ENCODE data around the gene EREG.
"Not testable (repeated sequence)": the region's sequence is repeated elsewhere in the genome, so short reads cannot be mapped to it uniquely, and the experiment has no call there.

The EREG gene, protein sequence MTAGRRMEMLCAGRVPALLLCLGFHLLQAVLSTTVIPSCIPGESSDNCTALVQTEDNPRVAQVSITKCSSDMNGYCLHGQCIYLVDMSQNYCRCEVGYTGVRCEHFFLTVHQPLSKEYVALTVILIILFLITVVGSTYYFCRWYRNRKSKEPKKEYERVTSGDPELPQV

DNA sequence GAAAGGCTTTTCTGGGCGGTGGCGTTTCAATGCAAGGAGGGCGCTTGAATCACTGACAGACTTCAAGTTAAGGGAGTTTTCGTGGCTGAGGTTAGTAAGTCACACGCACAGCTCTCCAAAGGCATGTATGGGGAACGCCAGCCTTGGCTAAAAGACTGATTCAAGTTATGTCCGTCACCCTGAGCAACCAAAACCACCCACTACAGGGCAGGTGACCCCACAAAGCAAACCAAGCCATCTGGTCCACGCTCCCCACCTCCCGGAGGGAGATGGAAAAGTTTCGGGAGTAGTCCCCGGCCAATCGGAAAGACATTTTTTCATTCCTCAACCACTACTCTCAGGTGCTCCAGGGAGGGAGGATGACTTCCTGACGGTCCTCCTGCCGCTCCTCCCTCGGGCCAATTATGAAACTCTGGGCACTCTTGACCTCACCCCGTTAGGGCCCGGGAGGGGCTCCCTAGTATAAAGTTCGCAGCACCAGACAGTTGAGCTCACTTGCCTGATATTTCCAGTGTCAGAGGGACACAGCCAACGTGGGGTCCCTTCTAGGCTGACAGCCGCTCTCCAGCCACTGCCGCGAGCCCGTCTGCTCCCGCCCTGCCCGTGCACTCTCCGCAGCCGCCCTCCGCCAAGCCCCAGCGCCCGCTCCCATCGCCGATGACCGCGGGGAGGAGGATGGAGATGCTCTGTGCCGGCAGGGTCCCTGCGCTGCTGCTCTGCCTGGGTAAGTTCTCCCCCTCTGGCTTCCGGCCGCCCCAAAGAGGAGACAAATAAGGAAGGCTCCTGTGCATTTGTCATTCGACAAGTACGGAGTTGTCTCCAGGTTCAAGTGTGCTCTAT, at the start of gene EREG:
Gene EREG, plus strand, starts transcription at position 494 of the 840 bp plus-strand sequence. Its CDS starts 164 bp downstream, at position 658.
- DNase-seq (ENCODE audit: low read depth), result no peak

DNA sequence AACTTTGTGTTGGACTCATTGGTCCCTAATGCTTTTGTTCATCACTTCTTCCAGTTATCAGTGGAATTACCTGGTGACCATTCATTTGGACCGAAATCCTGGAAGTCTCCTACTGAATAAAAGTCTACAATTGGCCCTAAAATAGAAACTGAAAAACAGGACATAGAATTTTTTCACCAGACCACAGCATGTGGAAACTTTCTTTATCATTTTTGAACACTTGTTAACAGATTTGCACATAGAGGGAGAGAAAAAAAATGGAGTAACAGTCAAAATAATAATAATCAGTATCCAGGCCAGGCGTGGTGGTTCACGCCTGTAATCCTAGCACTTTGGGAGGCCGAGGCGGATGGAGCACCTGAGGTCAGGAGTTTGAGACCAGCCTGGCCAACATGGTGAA, 49.6 kb upstream of the EREG start:
- DNase-seq (ENCODE audit: low read depth), result no peak

DNA sequence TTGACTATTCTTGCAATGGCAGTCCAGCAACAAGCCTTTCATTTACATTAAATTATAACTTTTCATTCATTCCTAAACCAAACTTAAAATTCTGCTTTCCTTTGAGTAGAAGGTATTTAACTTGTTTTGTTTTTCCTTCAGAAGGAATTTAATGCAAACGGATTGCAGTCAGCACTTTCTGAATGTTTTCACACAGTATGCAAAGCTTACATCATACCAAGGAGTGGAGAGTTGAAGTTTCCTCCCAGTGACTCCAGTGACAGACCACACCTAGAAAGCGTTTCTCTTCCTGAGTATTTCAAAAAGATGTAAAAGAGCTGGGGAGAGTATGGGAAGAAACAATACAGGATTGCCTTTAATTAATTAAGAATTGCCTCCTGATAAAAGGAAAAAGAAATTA, 48.5 kb upstream of the EREG start:
- no peak for DNase-seq (ENCODE audit: low read depth)

DNA sequence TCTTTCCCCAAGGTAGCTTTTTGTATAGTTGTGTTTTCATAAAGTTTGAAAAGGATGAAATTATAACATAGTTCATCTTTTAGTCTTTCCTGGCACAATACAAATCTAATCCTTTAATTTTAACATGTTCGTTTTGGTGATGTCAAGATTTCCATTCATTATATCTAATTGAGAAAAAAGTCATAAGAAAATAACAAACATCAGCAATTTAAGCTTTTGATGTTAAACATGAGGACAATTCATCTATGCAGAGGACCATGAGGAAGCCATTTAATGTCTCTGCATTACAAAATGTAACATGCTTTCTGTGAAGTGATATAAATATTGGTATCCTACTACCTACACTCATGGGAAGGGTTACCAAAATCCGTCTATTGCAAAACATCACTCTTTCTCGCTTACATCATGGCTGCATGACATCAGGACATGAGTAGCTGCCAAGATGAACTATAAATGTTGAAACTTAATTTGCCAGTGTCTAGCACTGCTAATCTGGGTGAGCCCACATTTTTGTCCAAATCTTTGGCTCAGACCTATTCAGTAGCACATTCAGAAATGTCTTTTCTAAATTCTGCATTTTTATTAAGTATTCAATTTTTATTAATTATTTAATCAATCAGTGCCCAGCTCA, 47.2 kb upstream of the EREG start:
- no peak for DNase-seq (ENCODE audit: low read depth)

DNA sequence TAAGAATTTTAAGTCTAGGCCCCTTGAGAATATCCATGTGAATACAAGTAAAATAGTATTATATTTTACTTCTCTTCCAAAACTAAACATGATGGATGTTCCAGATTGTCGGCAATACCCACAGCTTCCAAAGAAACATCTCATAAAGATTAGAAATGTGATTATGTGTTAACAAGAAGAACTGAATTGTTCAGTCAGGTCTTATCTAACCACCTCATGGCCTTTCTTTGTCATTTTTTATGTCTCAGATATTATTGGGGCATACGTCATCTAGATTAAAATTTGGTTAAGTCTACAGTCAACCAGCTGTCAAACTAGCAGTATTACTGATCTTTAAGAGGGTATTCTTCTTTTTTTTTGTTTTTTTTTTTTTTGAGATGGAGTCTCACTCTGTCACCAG, 46.7 kb upstream of the EREG start:
- no peak for DNase-seq (ENCODE audit: low read depth)

DNA sequence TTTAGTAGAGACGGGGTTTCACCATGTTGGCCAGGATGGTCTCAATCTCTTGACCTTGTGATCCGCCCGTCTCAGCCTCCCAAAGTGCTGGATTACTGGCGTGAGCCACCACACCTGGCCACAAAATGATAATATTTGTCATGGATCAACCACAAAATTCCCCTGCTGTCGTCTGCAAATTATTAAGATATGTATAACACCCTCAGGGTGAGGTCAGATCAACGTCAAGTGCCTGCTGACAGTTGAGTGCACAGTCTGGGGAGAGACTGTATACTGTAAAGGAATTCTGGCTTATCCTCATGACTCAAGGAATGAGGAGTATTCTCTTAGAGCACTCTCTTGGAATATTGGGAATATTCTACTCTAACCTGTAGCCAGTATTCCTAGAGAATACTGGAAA, 45.5 kb upstream of the EREG start:
- no peak for DNase-seq (ENCODE audit: low read depth)

DNA sequence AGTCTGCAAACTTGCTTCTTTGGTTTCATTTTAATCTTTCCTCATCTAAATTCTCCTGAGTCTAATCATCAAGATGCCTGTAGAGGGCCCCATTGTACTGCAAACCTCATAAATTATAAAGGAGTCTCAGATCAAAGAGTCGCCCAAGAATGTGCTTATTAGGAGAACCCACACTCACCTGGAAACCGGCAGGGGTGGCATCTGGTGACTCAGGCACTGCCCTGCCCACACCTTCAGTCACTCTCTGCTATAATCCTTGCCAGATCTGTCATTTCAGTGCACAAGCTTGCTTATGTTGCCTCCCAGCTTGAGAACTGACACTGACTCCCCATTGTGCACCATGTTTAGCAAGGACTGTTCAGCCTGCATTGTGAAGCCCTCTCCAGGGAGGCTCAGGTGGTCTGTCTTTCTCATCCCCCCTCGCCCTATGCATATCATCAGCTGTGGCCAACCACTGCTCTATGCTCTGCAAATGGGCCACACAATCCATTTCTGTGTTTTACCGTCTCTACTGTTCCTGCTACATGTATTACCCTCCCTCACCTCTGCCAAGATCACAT, 44.3 kb upstream of the EREG start:
- DNase-seq (ENCODE audit: low read depth), result no peak

DNA sequence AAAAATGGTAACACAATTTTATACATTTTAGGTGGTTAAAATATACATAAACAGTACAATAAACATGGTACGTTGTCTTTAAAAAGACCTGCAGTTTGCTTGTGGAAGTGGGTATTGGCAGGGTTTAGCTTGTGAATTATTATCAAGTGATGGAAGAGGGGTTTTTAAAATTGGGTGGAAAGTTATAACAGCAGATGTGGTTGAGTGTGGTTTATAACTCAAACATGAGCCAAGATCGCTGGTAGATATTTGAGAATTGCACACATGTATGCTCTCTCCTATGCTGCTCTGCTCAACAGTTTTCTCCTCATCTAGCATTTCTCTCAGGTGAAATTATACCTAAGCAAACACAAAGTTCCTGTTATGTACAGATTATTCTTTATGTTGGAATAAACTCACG, 42.6 kb upstream of the EREG start:
- no peak for DNase-seq (ENCODE audit: low read depth)

DNA sequence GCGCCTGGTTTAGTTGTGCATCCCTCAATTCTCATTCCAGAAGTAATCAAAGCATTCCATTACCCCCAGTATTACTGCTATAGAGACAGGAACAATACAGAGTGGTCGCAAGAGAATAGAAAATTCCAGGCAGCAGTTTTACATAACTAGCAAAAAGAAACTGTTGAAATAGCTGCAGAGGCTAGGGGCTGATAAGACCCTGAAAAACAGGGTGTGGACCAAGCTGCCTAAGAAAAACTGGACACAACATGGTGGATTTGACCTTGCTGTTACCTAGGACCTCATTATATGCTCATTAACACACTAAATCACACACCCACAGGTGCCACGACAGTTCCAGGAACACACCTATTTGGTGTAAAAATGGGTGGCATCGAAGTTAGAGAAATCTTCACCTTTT, 41.3 kb upstream of the EREG start:
- DNase-seq (ENCODE audit: low read depth), result no peak

DNA sequence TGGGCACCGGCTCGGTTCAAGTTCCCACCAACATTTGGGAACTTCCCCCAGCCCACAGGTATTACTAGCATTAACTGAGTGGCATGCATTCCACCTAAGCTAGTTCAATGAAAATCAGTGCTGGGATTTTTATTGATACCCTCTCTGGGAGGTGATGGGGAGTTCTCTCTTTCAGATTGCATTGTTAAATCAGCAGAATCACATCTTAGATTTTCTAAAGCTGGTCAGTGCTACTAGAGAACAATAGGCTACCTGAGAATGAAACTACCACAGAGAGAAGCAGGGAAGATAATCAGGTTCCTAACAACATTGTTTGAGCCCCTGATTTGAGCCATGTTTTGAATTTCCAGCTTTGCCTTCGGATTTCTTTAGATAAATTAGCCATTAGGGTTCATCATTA, 40.7 kb upstream of the EREG start:
- no peak for DNase-seq (ENCODE audit: low read depth)

DNA sequence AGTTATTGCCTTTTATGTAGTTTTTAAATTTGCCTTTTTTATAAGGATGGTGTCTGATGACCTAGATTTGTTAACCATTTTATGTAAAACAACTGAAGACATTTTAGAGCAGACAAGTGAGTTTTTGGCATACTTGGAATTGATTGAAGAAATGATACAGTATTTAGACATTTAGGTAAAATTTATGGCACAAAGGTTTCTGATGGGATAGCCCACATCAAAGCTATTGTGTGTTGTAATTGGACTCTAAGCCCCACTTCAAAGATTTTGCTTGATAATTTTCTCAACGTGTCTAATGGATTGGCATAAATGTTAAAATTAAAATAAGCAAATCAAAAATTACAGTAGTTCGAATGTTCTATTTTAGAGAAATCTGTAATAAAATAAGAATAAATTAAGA, 39.1 kb upstream of the EREG start:
- DNase-seq (ENCODE audit: low read depth), result no peak

DNA sequence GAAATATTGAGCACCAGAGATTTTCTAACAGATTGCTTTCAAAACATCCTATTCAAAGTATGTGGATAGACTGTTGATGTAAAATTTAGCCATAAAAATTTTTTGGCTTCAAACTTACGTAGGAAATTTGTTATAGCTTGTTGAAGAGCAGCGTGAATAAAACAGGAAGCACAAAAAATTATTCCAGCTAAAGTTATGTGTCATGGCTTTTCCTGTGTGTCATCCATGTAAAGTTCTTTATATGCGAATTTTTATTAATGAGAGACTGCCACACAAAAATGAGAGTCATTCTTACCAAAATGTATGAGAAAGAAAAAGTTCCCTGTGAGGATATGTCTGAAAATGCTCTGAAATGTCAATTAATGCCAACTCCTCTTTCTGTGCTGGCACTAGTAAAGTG, 37.2 kb upstream of the EREG start:
- no peak for DNase-seq (ENCODE audit: low read depth)

DNA sequence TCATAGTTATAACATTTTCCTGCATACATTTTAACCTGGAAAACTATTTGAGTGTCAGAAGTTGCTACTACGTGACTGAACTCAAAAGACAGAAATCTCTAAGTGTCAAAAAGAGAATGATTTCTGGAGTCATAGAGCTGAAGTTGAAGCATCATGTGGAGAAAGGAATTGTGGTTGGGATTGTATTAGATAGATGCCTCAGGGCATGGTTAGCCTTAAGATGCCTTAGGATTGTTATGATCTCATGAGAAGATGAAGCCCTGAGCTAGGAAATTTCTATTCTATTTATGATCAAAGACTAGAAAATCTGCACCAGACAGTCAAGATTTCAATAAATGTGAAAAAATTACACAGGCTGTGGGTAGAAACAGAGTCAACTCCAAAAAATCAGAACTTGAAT, 36.4 kb upstream of the EREG start:
- no peak for DNase-seq (ENCODE audit: low read depth)

DNA sequence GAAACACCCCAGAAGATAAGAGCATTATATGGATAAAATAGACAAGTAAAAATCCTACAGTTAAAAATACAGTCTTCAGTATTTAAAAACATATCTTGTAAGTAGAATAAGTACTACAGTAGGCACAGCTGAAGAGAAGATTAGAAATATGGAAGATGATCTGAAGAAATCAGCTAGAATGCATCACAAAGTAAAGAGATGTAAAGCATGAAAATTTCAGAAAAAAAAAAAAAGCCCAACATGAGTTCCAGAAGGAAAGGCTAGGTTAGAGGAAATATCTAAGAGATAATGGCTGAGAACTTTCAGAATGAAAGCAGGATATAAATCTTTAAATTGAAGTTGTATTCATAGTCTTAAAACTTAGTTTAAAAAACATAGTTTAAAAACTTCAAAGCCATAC, 35.6 kb upstream of the EREG start:
- DNase-seq (ENCODE audit: low read depth), result no peak

DNA sequence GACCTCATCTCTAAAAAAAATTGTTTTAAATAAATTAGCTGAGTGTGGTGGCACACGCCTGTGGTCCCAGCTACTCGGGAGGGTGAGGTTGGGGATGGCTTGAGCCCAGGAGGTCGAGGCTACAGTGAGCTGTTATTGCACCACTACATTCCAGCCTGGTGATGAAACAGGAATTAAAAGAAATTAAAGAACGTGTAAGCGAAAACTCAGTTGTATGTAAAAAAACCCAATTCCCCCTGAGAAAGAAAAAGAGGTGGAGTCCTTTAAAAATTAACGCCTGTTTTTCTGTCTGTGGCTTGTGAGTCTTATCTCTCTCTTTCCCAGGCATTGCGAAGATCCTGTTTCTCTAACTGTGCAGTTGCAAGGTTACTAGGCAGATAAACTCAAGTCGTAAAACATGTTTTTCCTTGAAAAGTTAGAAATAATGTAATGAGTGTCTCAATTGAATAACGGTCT, 34.6 kb upstream of the EREG start:
- DNase-seq (ENCODE audit: low read depth), result no peak

DNA sequence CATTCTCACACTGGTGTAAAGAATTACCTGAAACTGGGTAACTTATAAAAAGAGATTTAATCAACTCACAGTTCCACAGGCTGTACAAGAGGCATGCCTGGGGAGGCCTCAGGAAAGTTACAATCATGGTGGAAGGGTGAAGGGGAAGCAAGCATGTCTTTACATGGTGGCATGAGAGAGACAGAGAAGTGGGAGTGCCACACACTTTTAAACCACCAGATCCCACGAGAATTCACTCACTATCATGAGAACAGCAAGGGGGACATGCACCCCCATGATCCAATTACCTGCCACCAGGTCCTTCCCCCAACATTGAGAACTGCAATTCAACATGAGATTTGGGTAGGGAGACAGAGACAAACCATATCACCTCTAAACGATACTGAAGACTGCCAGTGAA, 33.7 kb upstream of the EREG start:
- DNase-seq (ENCODE audit: low read depth), result no peak

DNA sequence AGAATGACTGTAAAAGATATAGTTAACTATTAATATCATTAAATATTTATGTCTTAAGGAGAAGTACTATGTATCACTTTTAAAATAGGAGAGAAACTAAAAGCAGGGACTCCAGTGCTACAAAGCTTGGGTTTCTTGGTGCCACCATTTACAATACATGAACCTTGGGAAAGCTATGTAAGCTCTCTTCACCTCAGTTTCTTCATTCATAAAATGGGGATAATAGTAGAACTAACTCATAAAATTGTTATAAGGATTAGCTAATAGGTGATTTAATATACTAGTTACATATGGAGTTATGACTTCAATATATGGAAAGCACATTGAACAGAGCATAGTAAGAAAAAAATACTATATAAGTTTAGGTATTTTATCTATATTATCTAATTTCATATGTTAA, 33.0 kb upstream of the EREG start:
- DNase-seq (ENCODE audit: low read depth), result no peak

DNA sequence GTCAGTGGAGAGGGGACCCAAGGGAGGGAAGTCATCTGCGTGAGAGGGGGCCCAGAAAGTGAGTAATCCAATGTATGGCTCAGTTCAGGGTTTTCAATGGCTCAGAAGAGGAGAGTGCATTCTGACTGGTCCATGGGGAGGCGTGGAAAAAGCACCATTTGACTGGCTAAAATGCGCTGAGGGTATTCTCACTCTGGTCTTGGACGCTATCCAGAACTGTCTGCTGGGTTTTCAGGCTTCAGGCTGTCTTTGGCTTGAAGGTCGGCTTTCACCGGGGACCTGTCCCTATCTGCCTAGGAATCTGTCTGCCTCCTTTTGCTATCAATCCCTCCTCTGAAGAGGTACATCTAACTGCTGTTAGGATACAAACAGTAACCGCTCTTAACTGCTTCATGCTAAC, 30.3 kb upstream of the EREG start:
- DNase-seq (ENCODE audit: low read depth), result no peak

DNA sequence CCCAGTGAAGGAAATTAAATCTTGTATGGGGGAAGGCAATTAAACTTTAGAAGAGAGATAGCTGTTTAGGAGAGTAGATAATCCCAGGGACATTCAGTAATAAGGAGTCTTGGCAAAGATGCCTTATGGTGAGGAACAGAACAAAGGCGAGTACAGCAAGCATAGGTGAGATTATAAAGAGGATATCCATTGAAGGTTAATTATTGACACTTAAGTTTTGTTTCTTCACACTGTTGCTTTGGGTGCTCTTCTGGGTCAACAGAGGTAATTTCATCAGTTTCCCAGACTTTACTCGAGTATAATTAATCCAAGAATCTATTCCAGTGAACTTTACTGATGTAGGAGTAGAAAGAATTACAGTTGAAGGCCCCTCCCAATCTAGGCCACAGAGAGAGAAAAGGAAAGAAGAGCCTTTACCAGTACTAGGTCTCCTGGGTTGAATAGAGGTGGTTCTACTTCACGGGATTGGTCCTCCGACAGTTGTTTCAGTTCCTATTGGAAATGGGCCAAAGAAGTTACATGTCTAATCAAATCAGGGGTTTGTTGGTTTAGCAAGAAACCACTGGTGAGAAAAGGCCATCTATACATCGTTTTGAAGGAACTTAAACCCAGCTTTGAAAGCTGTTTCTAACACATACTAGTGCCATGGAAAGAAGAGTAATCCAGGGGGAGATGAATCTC, 29.5 kb upstream of the EREG start:
- DNase-seq (ENCODE audit: low read depth), result no peak

DNA sequence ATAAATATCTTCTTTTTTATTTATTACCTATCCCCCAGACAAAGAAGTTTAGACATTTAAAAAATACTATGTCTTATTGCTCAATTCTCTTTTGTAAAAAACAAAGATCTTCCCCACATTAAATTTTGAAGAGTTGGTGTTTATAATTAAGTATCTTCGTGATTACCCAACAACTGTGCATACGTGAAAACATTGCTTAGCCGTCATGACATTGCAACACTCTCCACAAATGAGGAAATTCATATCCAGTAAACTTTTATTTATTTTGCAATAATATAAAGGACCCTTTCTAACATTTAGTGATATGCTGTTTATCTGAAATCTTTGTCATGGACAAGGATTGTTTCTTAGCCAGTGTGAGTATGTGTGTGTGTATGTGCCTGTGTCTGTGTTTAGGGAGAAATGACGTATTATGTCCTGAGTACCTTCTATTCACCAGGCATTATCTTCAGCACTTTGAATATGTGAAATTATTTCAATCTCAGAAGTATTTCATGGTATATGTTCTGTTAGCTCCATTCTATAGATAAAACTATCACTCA, 26.1 kb upstream of the EREG start:
- DNase-seq (ENCODE audit: low read depth), result no peak

DNA sequence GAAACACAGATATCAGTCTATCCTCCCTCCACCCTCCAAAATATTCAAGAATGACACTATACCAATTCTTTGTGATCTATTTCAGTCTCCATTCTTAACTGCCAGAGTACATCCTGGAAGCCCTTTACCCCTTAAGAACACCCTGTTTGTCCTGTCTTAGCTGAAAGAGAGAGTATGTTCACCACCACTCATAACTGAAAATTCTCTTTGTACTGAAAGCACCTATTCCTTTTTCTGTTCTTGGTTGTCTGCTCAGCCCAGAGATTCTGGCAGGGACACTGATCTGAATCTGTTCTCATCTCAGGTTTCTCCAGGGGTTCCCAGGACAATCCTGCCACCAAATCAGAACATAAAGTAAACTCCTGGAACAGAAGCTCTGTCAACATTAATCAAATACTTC, 25.4 kb upstream of the EREG start:
- no peak for DNase-seq (ENCODE audit: low read depth)

DNA sequence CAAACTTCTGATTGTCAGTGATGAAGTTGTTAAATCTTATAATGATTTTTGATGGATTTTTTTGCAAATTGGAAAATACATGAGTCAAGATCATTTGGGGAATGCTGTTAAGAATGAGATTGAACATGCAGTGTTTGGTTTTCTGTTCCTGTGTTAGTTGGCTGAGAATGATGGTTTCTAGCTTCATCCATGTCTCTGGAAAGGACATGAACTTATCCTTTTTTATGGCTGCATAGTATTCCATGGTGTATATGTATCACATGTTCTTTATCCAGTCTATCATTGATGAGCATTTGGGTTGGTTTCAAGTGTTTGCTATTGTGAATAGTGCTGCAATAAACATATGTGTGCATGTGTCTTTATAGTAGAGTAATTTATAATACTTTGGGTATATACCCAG, 24.5 kb upstream of the EREG start:
- DNase-seq (ENCODE audit: low read depth), result not testable (repeated sequence)

All from non-pigmented ciliary epithelial cell (primary cell).